H9 (cell line): ENCODE results near the gene CD300E. TPM values are rescaled to one million over a fixed set of nuclear protein-coding genes. Genes with fewer than 3 reads are reported as not detected.

Experiments
- DNase-seq: peaks from one replicate; pipeline ENCODE4 v3.0.0-alpha.2; 2017
- H2AFZ ChIP-seq: one replicate; pipeline ENCODE4 v1.6.1; 2013; ENCODE audit warnings: mild to moderate bottlenecking, low read length, control low read depth, moderate library complexity
- H2AK5ac ChIP-seq: 2 replicates; pipeline ENCODE4 v1.6.1; 2013; ENCODE audit warnings: low read length, control low read depth, mixed read lengths; ENCODE audit not compliant: insufficient read length
- H2BK120ac ChIP-seq: one replicate; pipeline ENCODE4 v1.6.1; 2013; ENCODE audit warnings: low read depth, mild to moderate bottlenecking, low read length, control low read depth, inconsistent platforms; ENCODE audit not compliant: poor library complexity, severe bottlenecking
- H2BK12ac ChIP-seq: 2 replicates; pipeline ENCODE4 v1.6.1; 2013; ENCODE audit warnings: low read length, control low read depth, mixed read lengths, low read depth; ENCODE audit not compliant: insufficient read length
- H2BK15ac ChIP-seq: 2 replicates; pipeline ENCODE4 v1.6.1; 2013; ENCODE audit warnings: low read depth, low read length, control low read depth
- H2BK20ac ChIP-seq: one replicate; pipeline ENCODE4 v1.6.1; 2013; ENCODE audit warnings: low read depth, mild to moderate bottlenecking, low read length, control low read depth, inconsistent platforms; ENCODE audit not compliant: poor library complexity, severe bottlenecking
- H2BK5ac ChIP-seq: 2 replicates; pipeline ENCODE4 v1.6.1; 2013; ENCODE audit warnings: low read length, control low read depth, mixed read lengths; ENCODE audit not compliant: insufficient read length
- H3K14ac ChIP-seq: 2 replicates; pipeline ENCODE4 v1.6.1; 2013; ENCODE audit warnings: low read length, control low read depth; ENCODE audit not compliant: insufficient read depth
- H3K18ac ChIP-seq: 2 replicates; pipeline ENCODE4 v1.6.1; 2013; ENCODE audit warnings: low read depth, mild to moderate bottlenecking, mixed read lengths, low read length, control low read depth; ENCODE audit not compliant: insufficient read length
- H3K23ac ChIP-seq: 2 replicates; pipeline ENCODE4 v1.6.1; 2013; ENCODE audit warnings: low read length, control low read depth, mixed read lengths, low read depth; ENCODE audit not compliant: insufficient read length
- H3K23me2 ChIP-seq: 2 replicates; pipeline ENCODE4 v1.6.1; 2013; ENCODE audit warnings: low read depth, mild to moderate bottlenecking, mixed read lengths, low read length, control low read depth; ENCODE audit not compliant: insufficient read length, poor library complexity, severe bottlenecking
- H3K27ac ChIP-seq: 2 replicates; pipeline ENCODE4 v1.5.1; 2013; ENCODE audit warnings: low read length, control low read depth, mixed read lengths, low read depth; ENCODE audit not compliant: insufficient read length
- H3K27me3 ChIP-seq: 2 replicates; pipeline ENCODE4 v1.6.1; 2013; ENCODE audit warnings: low read length, control low read depth, inconsistent platforms; ENCODE audit not compliant: insufficient read depth
- H3K4ac ChIP-seq: 2 replicates; pipeline ENCODE4 v1.6.1; 2013; ENCODE audit warnings: low read depth, mild to moderate bottlenecking, control low read depth, inconsistent platforms, low read length, moderate library complexity
- H3K4me1 ChIP-seq: 2 replicates; pipeline ENCODE4 v1.6.1; 2013; ENCODE audit warnings: low read length, control low read depth, inconsistent platforms; ENCODE audit not compliant: insufficient read depth
- H3K4me2 ChIP-seq: 2 replicates; pipeline ENCODE4 v1.6.1; 2013; ENCODE audit warnings: low read length, control low read depth, mixed read lengths; ENCODE audit not compliant: insufficient read length, insufficient read depth
- H3K56ac ChIP-seq: 2 replicates; pipeline ENCODE4 v1.6.1; 2013; ENCODE audit warnings: low read depth, mild to moderate bottlenecking, mixed read lengths, low read length, control low read depth; ENCODE audit not compliant: insufficient read length
- H3K79me1 ChIP-seq: 2 replicates; pipeline ENCODE4 v1.6.1; 2013; ENCODE audit warnings: low read depth, mild to moderate bottlenecking, moderate library complexity, low read length, control low read depth, inconsistent platforms; ENCODE audit not compliant: insufficient read depth, poor library complexity, severe bottlenecking
- H3K79me2 ChIP-seq: 2 replicates; pipeline ENCODE4 v1.6.1; 2013; ENCODE audit warnings: low read length, control low read depth, inconsistent platforms; ENCODE audit not compliant: insufficient read depth
- H3K9ac ChIP-seq: 2 replicates; pipeline ENCODE4 v1.6.1; 2013; ENCODE audit warnings: low read length, control low read depth, mixed read lengths; ENCODE audit not compliant: insufficient read length; ENCODE audit errors: extremely low read depth
- H3K9me3 ChIP-seq: one replicate; pipeline ENCODE4 v1.6.1; 2013; ENCODE audit warnings: low read depth, low read length, inconsistent platforms; ENCODE audit not compliant: control insufficient read depth
- H3T11ph ChIP-seq: one replicate; pipeline ENCODE4 v1.6.1; 2013; ENCODE audit warnings: mild to moderate bottlenecking, low read length, control low read depth, inconsistent platforms
- H4K20me1 ChIP-seq: one replicate; pipeline ENCODE4 v1.6.1; 2013; ENCODE audit not compliant: control insufficient read depth, insufficient read length, insufficient read depth
- H4K5ac ChIP-seq: 2 replicates; pipeline ENCODE4 v1.6.1; 2013; ENCODE audit warnings: low read depth, mild to moderate bottlenecking, mixed read lengths, low read length, control low read depth; ENCODE audit not compliant: insufficient read length
- H4K8ac ChIP-seq: replicated peaks from 2 replicates; pipeline ENCODE4 v1.6.1; 2013; ENCODE audit warnings: low read length, control low read depth, mixed read lengths, low read depth; ENCODE audit not compliant: insufficient read length
- H4K91ac ChIP-seq: 2 replicates; pipeline ENCODE4 v1.6.1; 2013; ENCODE audit warnings: low read depth, mild to moderate bottlenecking, moderate library complexity, mixed read lengths, low read length, control low read depth; ENCODE audit not compliant: insufficient read length
- H3K27ac Mint-ChIP-seq, 3 experiments: 2 replicates in 2 of 3; 3 replicates in 1 of 3; pipeline ENCODE4 v1.8.0; 2020 to 2021; ENCODE audit warnings: mixed read lengths in 3 of 3, mild to moderate bottlenecking in 1 of 3, moderate library complexity in 1 of 3
- H3K27me3 Mint-ChIP-seq: 2 replicates; pipeline ENCODE4 v1.8.0; 2021; ENCODE audit warnings: low read depth, mild to moderate bottlenecking, moderate library complexity, mixed read lengths
- H3K36me3 Mint-ChIP-seq, 3 experiments: 2 replicates in 2 of 3; 3 replicates in 1 of 3; pipeline ENCODE4 v1.8.0; 2020 to 2021; ENCODE audit warnings: low read depth in 3 of 3, mixed read lengths in 3 of 3; ENCODE audit not compliant: insufficient read depth in 1 of 3
- H3K4me1 Mint-ChIP-seq, 2 experiments: 2 replicates each; pipeline ENCODE4 v1.8.0; 2020; ENCODE audit warnings: mixed read lengths in 2 of 2
- H3K4me3 Mint-ChIP-seq, 2 experiments: 2 replicates in 1 of 2; 3 replicates in 1 of 2; pipeline ENCODE4 v1.8.0; 2020 to 2021; ENCODE audit warnings: mild to moderate bottlenecking in 2 of 2, mixed read lengths in 2 of 2, moderate library complexity in 1 of 2
- H3K9me3 Mint-ChIP-seq, 2 experiments: 2 replicates in 1 of 2; 3 replicates in 1 of 2; pipeline ENCODE4 v1.8.0; 2020; ENCODE audit warnings: mild to moderate bottlenecking in 2 of 2, mixed read lengths in 2 of 2, moderate library complexity in 1 of 2
- WGBS: extraction: QIAGEN DNeasy Blood & Tissue Kit; methylation state at CpG from one replicate; pipeline ENCODE4 v1.1.7; 2013; ENCODE audit warnings: missing lambda C conversion rate, low lambda C conversion rate, mixed read lengths; ENCODE audit not compliant: insufficient read length; ENCODE audit errors: extremely low coverage; 5-methylcytosine and 5-hydroxymethylcytosine counted together
- total RNA-seq: library from RNA; stranded (reverse); gene quantifications from 2 replicates; pipeline ENCODE4 v1.2.1, GENCODE V29; 2021
- TF ChIP-seq, protein P1 (sequence below): fragments of 200-600 bp; sonication (generic); conservative IDR thresholded peaks from 3 replicates; pipeline ENCODE4 v1.8.0; 2021; ENCODE audit warnings: antibody characterized with exemption, mild to moderate bottlenecking

Gene CD300E
- total RNA-seq, 1 experiment from 2014 or later, result not detected

DNA sequence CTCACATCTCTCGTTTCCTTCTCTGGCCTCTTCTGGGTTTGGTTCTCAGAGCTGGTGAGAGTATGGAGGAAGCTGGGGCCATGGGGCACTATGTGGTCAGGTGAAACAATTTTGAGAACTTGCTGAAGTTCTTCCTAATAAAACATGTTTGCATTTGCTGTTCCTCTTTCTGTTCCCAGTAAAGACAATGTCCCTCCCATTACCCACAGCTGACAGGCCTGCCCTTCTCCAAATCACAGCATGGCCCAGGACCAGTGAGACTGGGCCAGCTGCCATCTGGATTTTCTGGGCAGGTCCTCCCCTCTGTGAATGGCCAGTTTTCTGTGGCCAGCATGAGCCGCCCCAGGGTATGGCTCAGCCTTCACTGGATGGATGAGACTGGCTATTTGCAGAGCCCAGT, 56.1 kb downstream of the CD300E start, which contains the start of gene CD300H:
TSS of gene CD300H (minus strand) at position 113 of the 400 bp plus-strand sequence.
- Mint-ChIP-seq H3K4me3 (no peak within 1 kb of the TSS), H3K27ac (no peak within 1 kb of the TSS), H3K27me3 (peaks cover 26% of the 10 kb centered on the region)

More for the DNA sequence above, 56.1 kb downstream of the CD300E start, which contains the start of gene CD300H:
- no peak within 1 kb of the TSS for H2AFZ ChIP-seq
- H3K23ac ChIP-seq, result no peak within 1 kb of the TSS
- H2AK5ac ChIP-seq, result no peak within 1 kb of the TSS
- no peak for DNase-seq
- H3K23me2 ChIP-seq, result no peaks in the 10 kb centered on the region
- H4K20me1 ChIP-seq, result no peaks in the 10 kb centered on the region
- H3K9me3 ChIP-seq, result no peaks in the 10 kb centered on the region
- no peak within 1 kb of the TSS for H3K4ac ChIP-seq
- no peak within 1 kb of the TSS for H3K18ac ChIP-seq
- no peaks in the 10 kb centered on the region for H3K79me2 ChIP-seq
- no peak within 1 kb of the TSS for H3K4me2 ChIP-seq
- Mint-ChIP-seq H3K36me3 (no peaks in the 10 kb centered on the region; a peak in 2 of 7 replicates), H3K4me1 (peaks cover 4 to 9% of the 10 kb centered on the region in 2 experiments), H3K9me3 (peaks cover 0 to 5% of the 10 kb centered on the region in 2 experiments; a peak in 2 of 5 replicates)
- H4K91ac ChIP-seq, result no peak within 1 kb of the TSS
- H3K14ac ChIP-seq, result no peak within 1 kb of the TSS
- no CpG with 5 or more reads among the region's 2 CpGs for WGBS
- no peak within 1 kb of the TSS for H2BK20ac ChIP-seq
- H2BK5ac ChIP-seq, result no peak within 1 kb of the TSS
- H2BK12ac ChIP-seq, result no peak within 1 kb of the TSS
- H3T11ph ChIP-seq, result no peak within 1 kb of the TSS
- no peaks in the 10 kb centered on the region for H3K79me1 ChIP-seq
- H3K27me3 ChIP-seq, result no peaks in the 10 kb centered on the region
- no peak within 1 kb of the TSS for H3K27ac ChIP-seq
- H2BK120ac ChIP-seq, result no peak within 1 kb of the TSS
- H3K56ac ChIP-seq, result no peak within 1 kb of the TSS
- H4K5ac ChIP-seq, result no peak within 1 kb of the TSS
- H3K9ac ChIP-seq, result no peak within 1 kb of the TSS
- H3K4me1 ChIP-seq, result peaks cover 2% of the 10 kb centered on the region; the same call in 1 of the 2 replicates
- no peak within 1 kb of the TSS for H2BK15ac ChIP-seq
- TF ChIP-seq, protein P1, sequence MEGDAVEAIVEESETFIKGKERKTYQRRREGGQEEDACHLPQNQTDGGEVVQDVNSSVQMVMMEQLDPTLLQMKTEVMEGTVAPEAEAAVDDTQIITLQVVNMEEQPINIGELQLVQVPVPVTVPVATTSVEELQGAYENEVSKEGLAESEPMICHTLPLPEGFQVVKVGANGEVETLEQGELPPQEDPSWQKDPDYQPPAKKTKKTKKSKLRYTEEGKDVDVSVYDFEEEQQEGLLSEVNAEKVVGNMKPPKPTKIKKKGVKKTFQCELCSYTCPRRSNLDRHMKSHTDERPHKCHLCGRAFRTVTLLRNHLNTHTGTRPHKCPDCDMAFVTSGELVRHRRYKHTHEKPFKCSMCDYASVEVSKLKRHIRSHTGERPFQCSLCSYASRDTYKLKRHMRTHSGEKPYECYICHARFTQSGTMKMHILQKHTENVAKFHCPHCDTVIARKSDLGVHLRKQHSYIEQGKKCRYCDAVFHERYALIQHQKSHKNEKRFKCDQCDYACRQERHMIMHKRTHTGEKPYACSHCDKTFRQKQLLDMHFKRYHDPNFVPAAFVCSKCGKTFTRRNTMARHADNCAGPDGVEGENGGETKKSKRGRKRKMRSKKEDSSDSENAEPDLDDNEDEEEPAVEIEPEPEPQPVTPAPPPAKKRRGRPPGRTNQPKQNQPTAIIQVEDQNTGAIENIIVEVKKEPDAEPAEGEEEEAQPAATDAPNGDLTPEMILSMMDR, result no peak
- H4K8ac ChIP-seq, result no peak within 1 kb of the TSS
